ENCODE results near the gene INPP5D.
"Not testable (repeated sequence)": the region's sequence is repeated elsewhere in the genome, so short reads cannot be mapped to it uniquely, and the experiment has no call there.

Gene INPP5D

GRCh38 chr2:233053928-233054784, 6.0 kb upstream of the INPP5D start:
- no peak for DNase-seq

GRCh38 chr2:233055362-233055761, 4.8 kb upstream of the INPP5D start:
- no peak for DNase-seq

GRCh38 chr2:233056961-233057605, 3.1 kb upstream of the INPP5D start:
- no peak for DNase-seq

GRCh38 chr2:233058717-233059546, 1.2 kb upstream of the INPP5D start:
- no peak for DNase-seq

GRCh38 chr2:233059547-233059796, 670 bp upstream of the INPP5D start:
- no peak for DNase-seq

GRCh38 chr2:233060501-233060979, 398 bp downstream of the INPP5D start:
- DNase-seq, result no peak

GRCh38 chr2:233060980-233061590, 943 bp downstream of the INPP5D start:
- DNase-seq, result no peak

GRCh38 chr2:233061591-233062450, 1.7 kb downstream of the INPP5D start:
- DNase-seq, result no peak

GRCh38 chr2:233062451-233062850, 2.3 kb downstream of the INPP5D start:
- no peak for DNase-seq

GRCh38 chr2:233062946-233063268, 2.8 kb downstream of the INPP5D start:
- DNase-seq, result no peak

- DNase-seq, result no peak
These were observed 3.3 kb downstream of the INPP5D start for GRCh38 chr2:233063269-233063975.

- DNase-seq, result no peak
These were observed 3.9 kb downstream of the INPP5D start for GRCh38 chr2:233063976-233064411.

- DNase-seq, result no peak
These were observed 4.5 kb downstream of the INPP5D start for GRCh38 chr2:233064530-233065199.

- not testable (repeated sequence) for DNase-seq
These were observed 5.1 kb downstream of the INPP5D start for GRCh38 chr2:233065200-233065589.

GRCh38 chr2:233065954-233066470, 5.9 kb downstream of the INPP5D start:
- no peak for DNase-seq

- DNase-seq, result no peak
These were observed 8.7 kb downstream of the INPP5D start for GRCh38 chr2:233068762-233069418.

GRCh38 chr2:233072838-233073237, 12.7 kb downstream of the INPP5D start:
- no peak for DNase-seq

- DNase-seq, result no peak
These were observed 14.0 kb downstream of the INPP5D start for GRCh38 chr2:233074106-233074505.

- DNase-seq, result no peak
These were observed 15.2 kb downstream of the INPP5D start for GRCh38 chr2:233075141-233075965.
